B cell (primary cell): ENCODE measurements around the gene GNAT2. TPM values are rescaled to one million over a fixed set of nuclear protein-coding genes. Genes with fewer than 3 reads are reported as not detected.
A peak's percentile ranks its signal among the peaks of the same experiment; 100 is the strongest.

Source experiments
- ATAC-seq: fragments of 200-7000 bp; cut with Tn5 transposase; one replicate; pipeline ENCODE4 v1.10.0; 2021; ENCODE audit warnings: low read depth, mild to moderate bottlenecking, moderate number of reproducible peaks, moderate library complexity
- CTCF ChIA-PET: fragments of 350-600 bp; sonication (Branson Sonifier 250); formaldehyde crosslinking; loops from one replicate; lab custom pipeline; 2021; ENCODE audit warnings: antibody characterized with exemption, inconsistent platforms; lab: Charles Lee
- POLR2A ChIA-PET: fragments of 350-600 bp; sonication (Branson Sonifier 250); formaldehyde crosslinking; loops from one replicate; lab custom pipeline; 2021; ENCODE audit warnings: antibody characterized with exemption; lab: Charles Lee
- DNase-seq: peaks from one replicate; pipeline ENCODE4 v3.0.0; 2013
- H2AFZ ChIP-seq: 2 replicates; pipeline ENCODE4 v1.6.1; 2012; ENCODE audit warnings: mild to moderate bottlenecking, low read depth, low read length; ENCODE audit not compliant: insufficient read depth, poor library complexity, severe bottlenecking
- H3K27ac ChIP-seq, 2 donors: 1 replicate in 1 of 2; 2 replicates in 1 of 2; pipeline ENCODE4 v1.5.1; 2012 to 2013; ENCODE audit warnings: low read length in 2 of 2, mild to moderate bottlenecking in 2 of 2, moderate library complexity in 1 of 2
- H3K27me3 ChIP-seq, 4 experiments: fragments of 200-600 bp in 1 of 4; sonication (generic) in 1 of 4; replicated peaks in 1 of 4; 1 replicate in 2 of 4; 2 replicates in 2 of 4; pipeline versions ENCODE4 v1.6.1 to v1.7.0; 2013 to 2016; ENCODE audit warnings: low read length in 3 of 4, mild to moderate bottlenecking in 2 of 4, mixed read lengths in 1 of 4, moderate library complexity in 1 of 4; ENCODE audit not compliant: insufficient read depth in 4 of 4, control insufficient read depth in 3 of 4; ENCODE audit errors: control extremely low read depth in 1 of 4
- H3K36me3 ChIP-seq, 2 experiments: replicated peaks in 1 of 2; 1 replicate in 1 of 2; 2 replicates in 1 of 2; pipeline versions ENCODE4 v1.6.1 to v1.7.1; 2013; ENCODE audit warnings: low read length in 1 of 2; ENCODE audit not compliant: insufficient read depth in 2 of 2, control insufficient read depth in 1 of 2; ENCODE audit errors: control extremely low read depth in 1 of 2, extremely low read depth in 1 of 2
- H3K4me1 ChIP-seq, 2 donors: fragments of 200-600 bp in 1 of 2; sonication (generic) in 1 of 2; 1 replicate in 1 of 2; 2 replicates in 1 of 2; pipeline versions ENCODE4 v1.5.1 to v1.6.1; 2013 to 2017; ENCODE audit warnings: low read length in 2 of 2; ENCODE audit not compliant: control insufficient read depth in 2 of 2, insufficient read depth in 2 of 2
- H3K4me2 ChIP-seq: replicated peaks from 2 replicates; pipeline ENCODE3; 2012; ENCODE audit warnings: mild to moderate bottlenecking, low read depth, low read length; ENCODE audit not compliant: poor library complexity, severe bottlenecking
- H3K4me3 ChIP-seq, 5 experiments: fragments of 200-600 bp in 1 of 5; sonication (generic) in 1 of 5; 1 replicate in 3 of 5; 2 replicates in 2 of 5; pipeline versions ENCODE4 v1.5.1 to v1.7.0; 2011 to 2016; ENCODE audit warnings: low read length in 4 of 5, mild to moderate bottlenecking in 4 of 5, low read depth in 2 of 5, control low read depth in 1 of 5, moderate library complexity in 1 of 5; ENCODE audit not compliant: insufficient read depth in 1 of 5; ENCODE audit errors: control extremely low read depth in 1 of 5, extremely low read depth in 1 of 5
- H3K79me2 ChIP-seq: fragments of 200-600 bp; sonication (generic); one replicate; pipeline ENCODE4 v1.6.0; 2016; ENCODE audit warnings: low read length; ENCODE audit not compliant: control insufficient read depth, insufficient read depth
- H3K9ac ChIP-seq: fragments of 200-600 bp; sonication (generic); 2 replicates; pipeline ENCODE4 v1.6.1; 2017; ENCODE audit warnings: mild to moderate bottlenecking, low read length, moderate library complexity
- H3K9me3 ChIP-seq, 3 donors: one replicate each; pipeline versions ENCODE4 v1.6.1 to v1.7.1; 2013; ENCODE audit warnings: low read length in 2 of 3; ENCODE audit not compliant: control insufficient read depth in 2 of 3, insufficient read depth in 1 of 3; ENCODE audit errors: control extremely low read depth in 1 of 3
- H4K20me1 ChIP-seq: 2 replicates; pipeline ENCODE4 v1.6.0; 2012; ENCODE audit warnings: mild to moderate bottlenecking, low read length; ENCODE audit not compliant: insufficient read depth, control insufficient read depth, poor library complexity, severe bottlenecking
- H3K27ac Mint-ChIP-seq: one replicate; pipeline ENCODE4 v1.8.0; 2021; ENCODE audit warnings: mixed read lengths
- H3K27me3 Mint-ChIP-seq: one replicate; pipeline ENCODE4 v1.8.0; 2021; ENCODE audit warnings: mixed read lengths
- H3K4me1 Mint-ChIP-seq: one replicate; pipeline ENCODE4 v1.8.0; 2021; ENCODE audit warnings: mixed read lengths
- H3K4me3 Mint-ChIP-seq: one replicate; pipeline ENCODE4 v1.8.0; 2021; ENCODE audit warnings: mixed read lengths
- H3K9me3 Mint-ChIP-seq: one replicate; pipeline ENCODE4 v1.8.0; 2022; ENCODE audit warnings: mixed read lengths; ENCODE audit not compliant: insufficient read depth
- EZH2 ChIP-seq: IDR thresholded peaks from 2 replicates; pipeline ENCODE4 v1.6.1; 2012; ENCODE audit warnings: borderline replicate concordance, low read depth, mild to moderate bottlenecking, moderate library complexity, low read length; ENCODE audit not compliant: insufficient read depth, poor library complexity, severe bottlenecking
- WGBS: methylation state at CpG from one replicate; pipeline ENCODE4 v1.1.5; 2013; ENCODE audit warnings: missing lambda C conversion rate; ENCODE audit not compliant: insufficient coverage; 5-methylcytosine and 5-hydroxymethylcytosine counted together
- intact Hi-C: fragments of 100-400 bp; cut with micrococcal nuclease; formaldehyde crosslinking; loops from one replicate; pipeline ENCODE4 v1.10.0; 2022
- polyA minus RNA-seq: library from RNA; depleted of rRNA, polyadenylated mRNA; stranded (reverse); fragments of >200 nt; gene quantifications from 2 replicates; pipeline ENCODE4 v1.2.3, GENCODE V29; 2012
- polyA plus RNA-seq: library from polyadenylated mRNA; depleted of rRNA; stranded (reverse); fragments of >200 nt; gene quantifications from 2 replicates; pipeline ENCODE4 v1.2.3, GENCODE V29; 2012
- total RNA-seq, 2 donors: library from RNA; stranded (reverse); fragments of 120-200 nt in 1 of 2; gene quantifications; 1 replicate in 1 of 2; 2 replicates in 1 of 2; pipeline versions ENCODE4 v1.2.3 to v1.2.4, GENCODE V29; 2013 to 2022
- TF ChIP-seq, protein P1 (sequence below): fragments of 200-600 bp; IDR thresholded peaks from one replicate; pipeline ENCODE4 v1.8.0; 2022; ENCODE audit warnings: antibody characterized with exemption, mild to moderate bottlenecking

Gene GNAT2
- total RNA-seq (not detected in 2 replicates), polyA plus RNA-seq (not detected in 2 replicates), polyA minus RNA-seq (not detected in 2 replicates)
- total RNA-seq (2013), result 0.21 TPM

DNA sequence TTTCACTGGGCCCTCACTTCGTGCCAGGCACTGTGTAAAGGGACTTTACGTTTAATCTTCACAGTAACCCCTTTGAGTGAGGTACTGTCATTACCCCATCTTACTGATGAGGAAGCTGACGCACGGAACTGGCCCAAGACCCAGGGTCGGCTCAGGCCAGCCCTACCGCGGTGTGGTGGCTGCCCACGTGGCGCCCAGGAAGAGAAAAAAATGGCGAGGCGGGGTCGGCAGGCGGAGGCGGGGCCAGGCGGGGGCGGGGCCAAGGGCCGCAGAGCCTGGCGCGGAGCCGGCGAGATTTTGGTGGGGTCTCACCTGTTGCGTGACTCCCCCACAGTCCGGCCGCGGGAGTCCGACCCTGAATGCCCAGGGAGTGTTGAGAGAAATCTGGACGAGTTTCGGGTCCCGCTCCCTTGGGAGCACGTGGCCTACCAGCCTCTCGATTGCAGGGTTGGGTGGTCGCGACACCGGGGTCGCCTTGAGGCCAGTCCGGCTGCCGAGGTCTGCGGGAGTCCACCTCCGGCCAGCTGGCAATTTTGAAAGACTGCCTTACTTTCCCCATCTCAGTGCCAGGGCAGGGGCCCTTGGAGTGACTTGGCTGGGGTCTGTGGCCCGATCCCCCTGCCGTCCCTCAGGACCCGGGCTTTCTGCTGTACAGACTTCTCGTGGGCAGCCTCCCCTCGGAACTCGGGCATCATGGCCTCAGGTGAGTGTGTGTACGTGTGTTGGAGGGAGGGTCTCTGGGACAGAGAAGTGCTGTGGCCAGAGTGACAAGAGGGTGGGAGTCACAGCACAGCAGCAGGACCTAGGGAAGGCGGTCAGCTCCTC is at the start of gene GNAT2, which contains the start of gene AMPD2:
Gene GNAT2, minus strand, starts transcription at position 41 of the 825 bp plus-strand sequence. CDS start 6,746 bp downstream, outside the sequence.
Gene AMPD2, plus strand, starts transcription at position 262 of the 825 bp plus-strand sequence. CDS start 1,339 bp downstream, outside the sequence.
- no peaks in the 10 kb centered on the region for H3K36me3 ChIP-seq
- H2AFZ ChIP-seq, result peak within 1 kb of the TSS; percentile 88
- H3K4me1 Mint-ChIP-seq, result peaks cover 68% of the 10 kb centered on the region
- H3K4me3 ChIP-seq, result peak within 1 kb of the TSS; percentile 65 to 94 (median 84)
- peak within 1 kb of the TSS; percentile 93 for H3K9ac ChIP-seq
- peak within 1 kb of the TSS; percentile 73 to 90 for H3K27ac ChIP-seq
- under 1% methylated on average over 47 of the region's 47 CpGs for WGBS
- H3K27ac Mint-ChIP-seq, result peak within 1 kb of the TSS; percentile 96
- H3K27me3 ChIP-seq, result no peaks in the 10 kb centered on the region
- peaks cover 57 to 71% of the 10 kb centered on the region in 2 donors for H3K4me1 ChIP-seq
- H3K4me3 Mint-ChIP-seq, result peak within 1 kb of the TSS; percentile 99
- no peaks in the 10 kb centered on the region for H3K27me3 Mint-ChIP-seq
- no peaks in the 10 kb centered on the region for H3K9me3 Mint-ChIP-seq
- peaks cover 8% of the 10 kb centered on the region for H4K20me1 ChIP-seq
- CTCF ChIA-PET, result interaction anchor here (0.6 to 2.7 kb wide), 8 partner anchors 10 to 87 kb away, joined by 3 to 27 read pairs (median 8); partner anchors contain the start of gene GNAI3
- TF ChIP-seq, protein P1, sequence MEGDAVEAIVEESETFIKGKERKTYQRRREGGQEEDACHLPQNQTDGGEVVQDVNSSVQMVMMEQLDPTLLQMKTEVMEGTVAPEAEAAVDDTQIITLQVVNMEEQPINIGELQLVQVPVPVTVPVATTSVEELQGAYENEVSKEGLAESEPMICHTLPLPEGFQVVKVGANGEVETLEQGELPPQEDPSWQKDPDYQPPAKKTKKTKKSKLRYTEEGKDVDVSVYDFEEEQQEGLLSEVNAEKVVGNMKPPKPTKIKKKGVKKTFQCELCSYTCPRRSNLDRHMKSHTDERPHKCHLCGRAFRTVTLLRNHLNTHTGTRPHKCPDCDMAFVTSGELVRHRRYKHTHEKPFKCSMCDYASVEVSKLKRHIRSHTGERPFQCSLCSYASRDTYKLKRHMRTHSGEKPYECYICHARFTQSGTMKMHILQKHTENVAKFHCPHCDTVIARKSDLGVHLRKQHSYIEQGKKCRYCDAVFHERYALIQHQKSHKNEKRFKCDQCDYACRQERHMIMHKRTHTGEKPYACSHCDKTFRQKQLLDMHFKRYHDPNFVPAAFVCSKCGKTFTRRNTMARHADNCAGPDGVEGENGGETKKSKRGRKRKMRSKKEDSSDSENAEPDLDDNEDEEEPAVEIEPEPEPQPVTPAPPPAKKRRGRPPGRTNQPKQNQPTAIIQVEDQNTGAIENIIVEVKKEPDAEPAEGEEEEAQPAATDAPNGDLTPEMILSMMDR, result no peak
- no peak for TF ChIP-seq EZH2
- no peaks in the 10 kb centered on the region for H3K9me3 ChIP-seq
- POLR2A ChIA-PET, result interaction anchor here (1.0 to 2.3 kb wide), 2 partner anchors 36 to 71 kb away, joined by 3 to 10 read pairs; partner anchors contain the start of genes GNAI3 and GSTM4
- peaks cover 42% of the 10 kb centered on the region for H3K79me2 ChIP-seq
- peak within 1 kb of the TSS; percentile 100 for H3K4me2 ChIP-seq
- ATAC-seq (peak; percentile 63), DNase-seq (peak; percentile 86)
- intact Hi-C loops, result loop anchor here (1.0 to 5.0 kb wide), 5 partner anchors 71 to 365 kb away; partner anchors contain the start of genes AHCYL1, ATXN7L2, CYB561D1 and GNAI3
